Astrocyte (in vitro differentiated cells and primary cell): ENCODE data around the gene LIPN.

ENCODE experiments used
- EZH2 ChIP-seq: IDR thresholded peaks from 2 replicates; pipeline ENCODE4 v1.6.1; 2012; ENCODE audit warnings: mild to moderate bottlenecking, low read length, inconsistent platforms; ENCODE audit not compliant: insufficient read depth
- TF ChIP-seq, protein P1 (sequence below): IDR thresholded peaks from 2 replicates; pipeline ENCODE4 v1.5.1; 2011; ENCODE audit warnings: low read depth, mild to moderate bottlenecking, inconsistent platforms, low read length, moderate library complexity; ENCODE audit not compliant: insufficient read depth

DNA sequence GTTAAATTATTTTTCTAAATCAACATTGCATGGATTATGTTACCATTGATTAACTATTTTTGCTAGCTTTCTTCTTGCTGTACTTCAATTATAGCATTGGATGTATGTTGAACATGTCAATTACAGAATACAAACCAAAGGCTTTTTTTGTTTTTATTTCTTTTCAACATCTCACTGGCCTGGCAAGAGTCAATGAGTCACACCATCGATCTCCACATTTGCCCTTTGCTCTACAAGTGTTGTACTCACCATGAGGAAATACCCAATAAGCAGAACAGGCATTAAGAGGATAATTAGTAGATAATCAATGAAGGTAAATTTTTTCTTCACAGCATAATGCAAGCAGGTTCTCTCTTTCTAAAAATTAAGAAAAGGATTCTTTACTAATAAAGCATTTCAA lies 68.5 kb downstream of the LIPN start:
- TF ChIP-seq, protein P1, sequence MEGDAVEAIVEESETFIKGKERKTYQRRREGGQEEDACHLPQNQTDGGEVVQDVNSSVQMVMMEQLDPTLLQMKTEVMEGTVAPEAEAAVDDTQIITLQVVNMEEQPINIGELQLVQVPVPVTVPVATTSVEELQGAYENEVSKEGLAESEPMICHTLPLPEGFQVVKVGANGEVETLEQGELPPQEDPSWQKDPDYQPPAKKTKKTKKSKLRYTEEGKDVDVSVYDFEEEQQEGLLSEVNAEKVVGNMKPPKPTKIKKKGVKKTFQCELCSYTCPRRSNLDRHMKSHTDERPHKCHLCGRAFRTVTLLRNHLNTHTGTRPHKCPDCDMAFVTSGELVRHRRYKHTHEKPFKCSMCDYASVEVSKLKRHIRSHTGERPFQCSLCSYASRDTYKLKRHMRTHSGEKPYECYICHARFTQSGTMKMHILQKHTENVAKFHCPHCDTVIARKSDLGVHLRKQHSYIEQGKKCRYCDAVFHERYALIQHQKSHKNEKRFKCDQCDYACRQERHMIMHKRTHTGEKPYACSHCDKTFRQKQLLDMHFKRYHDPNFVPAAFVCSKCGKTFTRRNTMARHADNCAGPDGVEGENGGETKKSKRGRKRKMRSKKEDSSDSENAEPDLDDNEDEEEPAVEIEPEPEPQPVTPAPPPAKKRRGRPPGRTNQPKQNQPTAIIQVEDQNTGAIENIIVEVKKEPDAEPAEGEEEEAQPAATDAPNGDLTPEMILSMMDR, result no peak
- TF ChIP-seq EZH2, result no peak
